ENCODE data around the gene KCNG4.

GRCh38 chr16:84209989-84210388 is 29.8 kb downstream of the KCNG4 start:
- TF ChIP-seq CTCF (IDR thresholded peaks at IDR 0.05): no peak
- TF ChIP-seq POLR2A (IDR thresholded peaks at IDR 0.05): no peak
